D721Med (cell line): ENCODE data around the gene RALGPS1.

Experiments used
- DNase-seq: peaks from one replicate; pipeline ENCODE4 v3.0.0; 2011; ENCODE audit warnings: low spot score; ENCODE audit not compliant: insufficient read length
- FAIRE-seq: peaks from 2 replicates; lab custom pipeline; 2011; peaks lifted over from hg19 to GRCh38; lab: Jason Lieb, UNC
- CTCF ChIP-seq: IDR thresholded peaks from 2 replicates; pipeline ENCODE4 v1.5.1; 2012; ENCODE audit warnings: mild to moderate bottlenecking, control low read depth; ENCODE audit not compliant: insufficient read depth; ENCODE audit errors: missing control alignments

The RALGPS1 gene

GRCh38 chr9:126938327-126938726 is 23.7 kb downstream of the RALGPS1 start:
- no peak for FAIRE-seq
- DNase-seq: no peak
- TF ChIP-seq CTCF: no peak

GRCh38 chr9:126939821-126940221 is 25.2 kb downstream of the RALGPS1 start:
- TF ChIP-seq CTCF: no peak
- FAIRE-seq: no peak
- DNase-seq: no peak

- DNase-seq (no peak), FAIRE-seq (no peak)
- no peak for TF ChIP-seq CTCF
These were observed 27.8 kb downstream of the RALGPS1 start for GRCh38 chr9:126942399-126942798.

GRCh38 chr9:126945682-126946081 is 31.1 kb downstream of the RALGPS1 start:
- no peak for TF ChIP-seq CTCF
- DNase-seq (no peak), FAIRE-seq (no peak)

- FAIRE-seq (no peak), DNase-seq (no peak)
- TF ChIP-seq CTCF: no peak
These were observed 32.9 kb downstream of the RALGPS1 start for GRCh38 chr9:126947529-126947928.

GRCh38 chr9:126952205-126952977 is 37.8 kb downstream of the RALGPS1 start:
- DNase-seq (no peak), FAIRE-seq (no peak)
- no peak for TF ChIP-seq CTCF

GRCh38 chr9:126953041-126953809 is 38.6 kb downstream of the RALGPS1 start:
- FAIRE-seq: no peak
- TF ChIP-seq CTCF: no peak
- DNase-seq: no peak
